Heart right ventricle (tissue), 16 donors: ENCODE results near the gene ATRNL1. TPM values are rescaled to one million over a fixed set of nuclear protein-coding genes. Genes with fewer than 3 reads are reported as not detected.
"Not testable (repeated sequence)": the region's sequence is repeated elsewhere in the genome, so short reads cannot be mapped to it uniquely, and the experiment has no call there.

Experiments used
- ATAC-seq, 8 donors: fragments of 200-7000 bp; cut with Tn5 transposase; one replicate each; pipeline ENCODE4 v1.9.1; 2020; ENCODE audit warnings: mild to moderate bottlenecking in 8 of 8, moderate library complexity in 8 of 8, moderate number of reproducible peaks in 1 of 8
- DNase-seq, 2 donors: peaks; one replicate each; pipeline ENCODE4 v3.0.0-alpha.2; 2020
- H3K27ac ChIP-seq, 10 donors: fragments of 200-600 bp; sonication (generic) in 2 of 10; one replicate each; pipeline versions ENCODE4 v1.5.0 to v1.8.0; 2020 to 2022; ENCODE audit warnings: mild to moderate bottlenecking in 3 of 10
- H3K27me3 ChIP-seq, 7 donors: fragments of 200-600 bp; one replicate each; pipeline ENCODE4 v1.8.0; 2021 to 2022; ENCODE audit warnings: mild to moderate bottlenecking in 2 of 7
- H3K36me3 ChIP-seq, 9 donors: fragments of 200-600 bp; sonication (generic) in 1 of 9; one replicate each; pipeline versions ENCODE4 v1.5.0 to v1.8.0; 2020 to 2022; ENCODE audit warnings: mild to moderate bottlenecking in 2 of 9
- H3K4me1 ChIP-seq, 9 donors: fragments of 200-600 bp; sonication (generic) in 1 of 9; one replicate each; pipeline versions ENCODE4 v1.5.0 to v1.8.0; 2020 to 2022; ENCODE audit warnings: mild to moderate bottlenecking in 4 of 9
- H3K4me3 ChIP-seq, 10 donors: fragments of 200-600 bp; sonication (generic) in 2 of 10; one replicate each; pipeline versions ENCODE4 v1.5.0 to v1.8.0; 2020 to 2022; ENCODE audit warnings: mild to moderate bottlenecking in 7 of 10, moderate library complexity in 2 of 10
- H3K9me3 ChIP-seq, 11 donors: fragments of 200-600 bp in 10 of 11; sonication (generic) in 2 of 11; one replicate each; pipeline versions ENCODE4 v1.5.0 to v1.8.0; 2013 to 2022; ENCODE audit warnings: mild to moderate bottlenecking in 2 of 11, control low read depth in 1 of 11, moderate library complexity in 1 of 11
- WGBS, 2 donors: extraction: QIAGEN DNeasy Blood & Tissue Kit; methylation state at CpG; one replicate each; pipeline ENCODE4 v1.1.7; 2013; ENCODE audit warnings: inconsistent platforms in 1 of 2; 5-methylcytosine and 5-hydroxymethylcytosine counted together
- intact Hi-C, 10 donors: fragments of 100-400 bp; cut with DNase I; formaldehyde crosslinking; loops; one replicate each; pipeline versions ENCODE4 v1.11.1 to v1.14.2; 2022
- polyA plus RNA-seq, 2 donors: library from polyadenylated mRNA; stranded (reverse); fragments of 200-250 nt; gene quantifications; one replicate each; pipeline ENCODE4 v1.2.3, GENCODE V29; 2013
- total RNA-seq, 10 donors: library from RNA; stranded (reverse); fragmentation: NEBNext Ultra II Directional in 3 of 10; extraction: Animal tissue kit (Norgen Biotek cat#: 25700) in 3 of 10; gene quantifications; one replicate each; pipeline versions ENCODE4 v1.2.1 to v1.2.4, GENCODE V29; 2021 to 2023
- TF ChIP-seq, protein P1 (sequence below), 9 donors: fragments of 200-600 bp; sonication (generic) in 2 of 9; IDR thresholded peaks; one replicate each; pipeline versions ENCODE4 v1.5.0 to v1.8.0; 2021 to 2022; ENCODE audit warnings: antibody characterized with exemption in 9 of 9, mild to moderate bottlenecking in 5 of 9, moderate library complexity in 1 of 9
- donor health status: Arrhythmogenic right ventricular cardiomyopathy.
- donor health status: ischemic (EF 13 %, LVEDD 7.1; RV severe dilation, severe dysfunction).
- donor health status: healthy with polysubstance abuse.
- donor health status: DM: no; HTN: yes; CAD: no.
- donor health status: DM: no; HTN: no; CAD: no.
- donor health status: ischemic (EF 25% LVEDD 6.9; RV normal size, moderate dysfunction).
- donor health status: ischemic (EF 25% LVEDD 5.7; RV mildly dilated, moderate dysfunction).
- donor health status: healthy.
- donor health status: DM: yes; HTN: yes; CAD: no.
- donor health status: Ischemic cardiomyopathy.
- donor health status: ischemic (EF 35%, LVEDD 5.7; RV mildly dilated, moderate dysfunction).
- donor health status: nonischemic (EF 11% LVEDD 7.7; RV severe dilation, severe dysfunction).
- donor health status: DM: yes; HTN: yes; CAD: no.
- donor health status: PGD.
- donor health status: ischemic (EF 29% LVEDD 5.4; RV normal size, mild dysfunction).
- donor health status: nonischemic (EF 23%, LVEDD 6.1; RV moderate dilation, normal function).

Gene ATRNL1
- total and polyA plus RNA-seq, 12 donors: 0.06 to 22.4 (median 8.1) TPM; not detected in 1

DNA sequence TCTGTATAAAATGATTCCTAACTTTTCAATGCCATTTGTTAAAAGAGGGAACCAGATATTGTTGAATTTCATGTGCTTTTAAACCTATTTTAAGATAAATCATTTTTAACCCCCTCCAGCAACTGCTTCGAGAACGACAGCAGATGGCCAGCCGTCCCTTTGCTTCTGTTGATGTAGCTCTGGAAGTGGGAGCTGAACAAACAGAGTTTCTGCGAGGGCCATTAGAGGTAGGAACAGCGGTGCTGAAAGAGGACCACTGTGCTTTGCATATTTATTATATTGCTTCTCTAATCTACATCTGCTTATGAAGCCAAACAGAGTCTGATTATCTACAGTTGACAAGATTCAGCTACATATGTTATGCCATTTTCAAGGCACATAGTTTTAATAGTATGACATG, 634.0 kb downstream of the ATRNL1 start:
- Histone ChIP-seq H3K4me3 (no peak overlapping the region), H3K36me3 (no peaks in the 10 kb centered on the region), H3K27ac (no peak overlapping the region), H3K4me1 (no peaks in the 10 kb centered on the region), H3K27me3 (no peaks in the 10 kb centered on the region), H3K9me3 (no peaks in the 10 kb centered on the region)
- no peak for DNase-seq
- intact Hi-C loops: no loop called here
- ATAC-seq: no peak
- 79 to 83% methylated on average over 5 of the region's 5 CpGs for WGBS, 2 donors
- TF ChIP-seq, protein P1, sequence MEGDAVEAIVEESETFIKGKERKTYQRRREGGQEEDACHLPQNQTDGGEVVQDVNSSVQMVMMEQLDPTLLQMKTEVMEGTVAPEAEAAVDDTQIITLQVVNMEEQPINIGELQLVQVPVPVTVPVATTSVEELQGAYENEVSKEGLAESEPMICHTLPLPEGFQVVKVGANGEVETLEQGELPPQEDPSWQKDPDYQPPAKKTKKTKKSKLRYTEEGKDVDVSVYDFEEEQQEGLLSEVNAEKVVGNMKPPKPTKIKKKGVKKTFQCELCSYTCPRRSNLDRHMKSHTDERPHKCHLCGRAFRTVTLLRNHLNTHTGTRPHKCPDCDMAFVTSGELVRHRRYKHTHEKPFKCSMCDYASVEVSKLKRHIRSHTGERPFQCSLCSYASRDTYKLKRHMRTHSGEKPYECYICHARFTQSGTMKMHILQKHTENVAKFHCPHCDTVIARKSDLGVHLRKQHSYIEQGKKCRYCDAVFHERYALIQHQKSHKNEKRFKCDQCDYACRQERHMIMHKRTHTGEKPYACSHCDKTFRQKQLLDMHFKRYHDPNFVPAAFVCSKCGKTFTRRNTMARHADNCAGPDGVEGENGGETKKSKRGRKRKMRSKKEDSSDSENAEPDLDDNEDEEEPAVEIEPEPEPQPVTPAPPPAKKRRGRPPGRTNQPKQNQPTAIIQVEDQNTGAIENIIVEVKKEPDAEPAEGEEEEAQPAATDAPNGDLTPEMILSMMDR (IDR thresholded peaks at IDR 0.05): no peak

DNA sequence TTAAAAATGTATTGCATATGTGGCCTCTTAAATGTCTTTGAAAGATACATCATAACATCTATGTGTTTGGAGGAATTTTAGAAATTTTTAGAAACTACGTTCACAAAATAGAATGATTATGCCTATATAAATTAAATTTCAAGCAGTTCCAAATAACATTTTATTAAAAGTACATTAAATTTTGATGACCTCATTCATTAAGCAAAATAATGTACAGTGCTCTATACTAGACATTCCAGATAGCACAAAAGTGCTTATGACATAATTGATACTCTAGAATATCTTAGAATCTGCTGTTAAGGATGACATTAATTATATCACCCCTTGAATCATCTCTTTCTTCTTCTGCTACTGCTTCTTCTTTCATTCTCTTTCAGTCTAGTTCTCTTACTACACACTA, 650.9 kb downstream of the ATRNL1 start:
- TF ChIP-seq, protein P1 (IDR thresholded peaks at IDR 0.05): no peak
- 89 to 92% methylated on average over 1 of the region's 1 CpG for WGBS, 2 donors
- Histone ChIP-seq H3K36me3 (no peaks in the 10 kb centered on the region), H3K4me1 (no peaks in the 10 kb centered on the region), H3K9me3 (no peaks in the 10 kb centered on the region), H3K27ac (no peak overlapping the region), H3K27me3 (no peaks in the 10 kb centered on the region), H3K4me3 (no peak overlapping the region)
- no peak for ATAC-seq
- no peak for DNase-seq
- intact Hi-C loops: loop anchor here in 1 of 10 donors (5.0 kb wide), 1 partner anchor 1518 kb away; no protein-coding TSS in a partner anchor

DNA sequence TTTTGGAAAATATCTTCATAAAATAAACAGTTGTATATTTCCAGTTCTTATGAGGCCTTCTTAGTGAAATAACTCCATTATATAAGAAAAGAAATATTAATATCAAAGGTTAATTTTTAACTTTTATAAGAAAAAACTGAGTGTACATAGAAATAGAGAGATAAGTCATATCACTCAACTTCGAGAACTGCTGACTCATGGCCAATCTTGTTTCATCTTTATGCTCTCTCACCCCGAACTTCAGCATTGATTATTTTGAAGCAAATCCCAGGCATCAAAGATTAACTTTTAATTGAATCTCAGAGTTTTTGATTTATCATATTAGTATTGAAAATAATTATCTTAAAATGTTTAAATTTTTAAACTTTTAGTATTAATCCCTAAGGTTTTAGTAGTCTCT, 652.8 kb downstream of the ATRNL1 start:
- Histone ChIP-seq H3K27me3 (no peaks in the 10 kb centered on the region), H3K36me3 (no peaks in the 10 kb centered on the region), H3K4me1 (no peaks in the 10 kb centered on the region), H3K27ac (no peak overlapping the region), H3K4me3 (no peak overlapping the region), H3K9me3 (peaks cover 0 to 3% (median 0%) of the 10 kb centered on the region in 11 donors)
- DNase-seq (no peak), ATAC-seq (no peak)
- TF ChIP-seq, protein P1 (IDR thresholded peaks at IDR 0.05): no peak
- intact Hi-C loops: no loop called here
- 73 to 80% methylated on average over 2 of the region's 2 CpGs for WGBS, 2 donors

DNA sequence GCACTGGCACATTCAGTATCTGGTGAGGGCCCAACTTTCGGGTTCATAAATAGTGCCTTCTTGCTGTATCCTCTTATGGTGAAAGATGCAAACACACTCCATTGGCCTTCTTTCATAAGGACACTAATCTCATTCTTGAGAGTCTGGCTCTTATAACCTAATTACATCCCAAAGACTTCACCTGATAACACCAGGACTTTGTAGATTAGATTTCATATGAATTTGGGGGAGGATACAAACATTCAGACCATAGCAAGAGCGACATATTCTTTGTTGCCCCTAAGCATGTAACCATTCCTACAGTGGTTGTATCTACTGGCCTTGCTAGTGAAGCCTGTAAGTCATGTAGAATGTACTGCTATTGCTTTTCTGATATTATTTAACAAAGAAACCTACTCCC, 654.6 kb downstream of the ATRNL1 start:
- no peak overlapping the region for H3K4me3 ChIP-seq
- peaks cover 0 to 6% (median 0%) of the 10 kb centered on the region in 11 donors for H3K9me3 ChIP-seq
- TF ChIP-seq, protein P1 (IDR thresholded peaks at IDR 0.05): no peak
- ATAC-seq: no peak
- H3K27ac ChIP-seq: no peak overlapping the region
- WGBS, 2 donors: 76 to 77% methylated on average over 2 of the region's 2 CpGs
- no peaks in the 10 kb centered on the region for H3K27me3 ChIP-seq
- no peak for DNase-seq
- no peaks in the 10 kb centered on the region for H3K36me3 ChIP-seq
- no peaks in the 10 kb centered on the region for H3K4me1 ChIP-seq
- intact Hi-C loops: no loop called here

DNA sequence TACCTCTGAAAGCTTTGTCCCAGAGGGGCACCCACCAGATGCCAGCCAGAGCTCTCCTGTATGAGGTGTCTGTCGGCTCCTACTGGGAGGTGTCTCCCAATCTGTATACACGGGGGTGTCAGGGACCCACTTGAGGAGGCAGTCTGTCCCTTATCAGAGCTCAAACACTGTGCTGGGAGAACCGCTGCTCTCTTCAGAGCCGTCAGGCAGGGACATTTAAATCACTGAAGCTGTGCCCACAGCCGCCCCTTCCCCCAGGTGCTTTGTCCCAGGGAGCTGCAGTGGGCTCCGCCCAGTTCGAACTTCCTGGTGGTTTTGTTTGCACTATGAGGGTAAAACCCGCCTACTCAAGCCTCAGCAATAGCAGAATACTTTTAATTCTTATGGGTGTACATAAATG, 665.3 kb downstream of the ATRNL1 start:
- intact Hi-C loops, H3K4me3 ChIP-seq, H3K4me1 ChIP-seq, DNase-seq, H3K36me3 ChIP-seq, H3K27ac ChIP-seq, H3K27me3 ChIP-seq, ATAC-seq: not testable (repeated sequence)
- H3K9me3 ChIP-seq: peaks cover 0 to 12% (median 0%) of the 10 kb centered on the region in 11 donors
- 49 to 58% methylated on average over 8 of the region's 8 CpGs for WGBS, 2 donors
